Measurements from ENCODE around the gene FAF1. TPM values are rescaled to one million over a fixed set of nuclear protein-coding genes. Genes with fewer than 3 reads are reported as not detected.

The FAF1 gene
- total and polyA plus RNA-seq, 9 of the 15 experiments (the other 6 are each of a cell fraction or from before 2014, with no cell fraction given) = 48.7 to 225 (median 118) TPM

DNA sequence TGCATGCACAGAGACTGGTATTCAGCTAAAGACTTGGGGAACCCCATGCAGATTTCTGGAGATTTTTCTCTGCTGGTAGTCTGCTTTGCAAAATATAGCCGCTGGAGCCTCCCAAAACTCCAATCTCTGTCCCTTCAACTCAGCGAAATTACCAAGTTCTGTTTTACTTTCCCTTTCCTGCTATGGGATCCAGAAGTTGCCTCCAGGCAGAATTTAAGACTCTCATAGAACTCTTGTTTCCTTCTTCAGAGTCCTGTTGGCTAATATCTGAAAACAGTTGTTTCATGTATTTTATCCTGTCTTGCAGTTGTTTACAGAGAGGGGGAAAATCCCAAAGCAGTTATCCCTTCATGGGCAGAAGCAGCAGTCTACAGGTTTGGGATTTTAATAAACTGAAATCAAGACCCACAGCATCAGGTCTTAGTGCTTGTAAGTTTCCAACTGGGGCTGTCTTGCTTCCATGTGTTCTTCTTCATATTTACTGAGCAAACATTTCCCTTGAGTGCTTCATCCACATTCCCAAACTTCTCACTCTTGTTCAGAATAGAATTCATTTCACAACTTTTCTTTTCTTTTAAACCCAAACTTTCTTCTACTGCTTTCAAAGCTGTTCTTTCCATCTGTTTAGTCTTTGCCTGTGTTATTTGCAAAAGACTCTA, 315.5 kb downstream of the FAF1 start:
- Histone ChIP-seq H3K27ac (ENCODE audit: extremely low read depth, low read depth, low read length) (no peak overlapping the region), H3K4me1 (replicated peaks in 1 of 2; ENCODE audit: control insufficient read depth in 2 of 2, insufficient read depth in 2 of 2, low read length in 2 of 2) (no peaks in the 10 kb centered on the region), H3K4me3 (no peak overlapping the region), H2AFZ (ENCODE audit: low read depth, low read length) (no peak overlapping the region), H3K9me1 (ENCODE audit: control insufficient read depth, insufficient read depth, low read length) (no peaks in the 10 kb centered on the region), H3K27me3 (ENCODE audit: control insufficient read depth in 2 of 2, insufficient read depth in 2 of 2, low read length in 2 of 2) (no peaks in the 10 kb centered on the region), H3K36me3 (ENCODE audit: control insufficient read depth, insufficient read depth, low read length) (peaks cover 9% of the 10 kb centered on the region), H3K9me3 (replicated peaks; ENCODE audit: control insufficient read depth, insufficient read depth, low read depth, low read length) (no peaks in the 10 kb centered on the region), H4K20me1 (replicated peaks; ENCODE audit: control insufficient read depth, insufficient read depth, low read length) (no peaks in the 10 kb centered on the region), H3K79me2 (ENCODE audit: control insufficient read depth, insufficient read depth, low read length) (no peaks in the 10 kb centered on the region), H3K9ac (ENCODE audit: insufficient read depth in 1 of 2, low read depth in 2 of 2, low read length in 2 of 2) (no peak overlapping the region), H3K4me2 (ENCODE audit: insufficient read depth, low read length) (no peak overlapping the region)
- in situ Hi-C loops (cut with MboI) = no loop called here
- no peak for DNase-seq (ENCODE audit: extremely low read depth in 1 of 4, low spot score in 3 of 4)
- ChIA-PET CTCF (ENCODE audit: low intra/inter-chr PET ratio) (no interaction called here), POLR2A (interaction anchor here (0.6 to 1.3 kb wide), 3 partner anchors 15 to 69 kb away, joined by 3 to 4 read pairs (median 3); no protein-coding TSS in a partner anchor)
- intact Hi-C loops (cut with micrococcal nuclease) = no loop called here
- ATAC-seq = no peak
- BruUV-seq (replicated peaks) = TSS peak; percentile 14
- no peak for TF ChIP-seq ZNF217 (CRISPR knock-in tag; IDR thresholded peaks at IDR 0.05)
- TF ChIP-seq, protein P1, sequence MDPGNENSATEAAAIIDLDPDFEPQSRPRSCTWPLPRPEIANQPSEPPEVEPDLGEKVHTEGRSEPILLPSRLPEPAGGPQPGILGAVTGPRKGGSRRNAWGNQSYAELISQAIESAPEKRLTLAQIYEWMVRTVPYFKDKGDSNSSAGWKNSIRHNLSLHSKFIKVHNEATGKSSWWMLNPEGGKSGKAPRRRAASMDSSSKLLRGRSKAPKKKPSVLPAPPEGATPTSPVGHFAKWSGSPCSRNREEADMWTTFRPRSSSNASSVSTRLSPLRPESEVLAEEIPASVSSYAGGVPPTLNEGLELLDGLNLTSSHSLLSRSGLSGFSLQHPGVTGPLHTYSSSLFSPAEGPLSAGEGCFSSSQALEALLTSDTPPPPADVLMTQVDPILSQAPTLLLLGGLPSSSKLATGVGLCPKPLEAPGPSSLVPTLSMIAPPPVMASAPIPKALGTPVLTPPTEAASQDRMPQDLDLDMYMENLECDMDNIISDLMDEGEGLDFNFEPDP (CRISPR knock-in tag; IDR thresholded peaks at IDR 0.05) = no peak
- TF ChIP-seq PPARD (CRISPR knock-in tag; IDR thresholded peaks at IDR 0.05) = no peak
- TF ChIP-seq ZNF436 (CRISPR knock-in tag; IDR thresholded peaks at IDR 0.05) = no peak
- no peak for TF ChIP-seq CBFA2T2 (conservative IDR thresholded peaks at IDR 0.05)
- no peak for TF ChIP-seq PURB (CRISPR knock-in tag; IDR thresholded peaks at IDR 0.05; ENCODE audit: low read depth)
- TF ChIP-seq KLF13 (tag; IDR thresholded peaks at IDR 0.05; ENCODE audit: borderline replicate concordance, low read depth) = no peak
- no peak for TF ChIP-seq ARID1B (IDR thresholded peaks at IDR 0.05)
- TF ChIP-seq COPS2 (conservative IDR thresholded peaks at IDR 0.05) = no peak
- TF ChIP-seq, protein P2, sequence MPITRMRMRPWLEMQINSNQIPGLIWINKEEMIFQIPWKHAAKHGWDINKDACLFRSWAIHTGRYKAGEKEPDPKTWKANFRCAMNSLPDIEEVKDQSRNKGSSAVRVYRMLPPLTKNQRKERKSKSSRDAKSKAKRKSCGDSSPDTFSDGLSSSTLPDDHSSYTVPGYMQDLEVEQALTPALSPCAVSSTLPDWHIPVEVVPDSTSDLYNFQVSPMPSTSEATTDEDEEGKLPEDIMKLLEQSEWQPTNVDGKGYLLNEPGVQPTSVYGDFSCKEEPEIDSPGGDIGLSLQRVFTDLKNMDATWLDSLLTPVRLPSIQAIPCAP (CRISPR knock-in tag; IDR thresholded peaks at IDR 0.05; ENCODE audit: borderline replicate concordance) = no peak
- TF ChIP-seq FOXA3 (CRISPR knock-in tag; conservative IDR thresholded peaks at IDR 0.05 in 1 of 2, IDR thresholded peaks at IDR 0.05 in 1 of 2) = no peak
- no peak for TF ChIP-seq ZNF431 (CRISPR knock-in tag; IDR thresholded peaks at IDR 0.05)
- TF ChIP-seq, protein P3, sequence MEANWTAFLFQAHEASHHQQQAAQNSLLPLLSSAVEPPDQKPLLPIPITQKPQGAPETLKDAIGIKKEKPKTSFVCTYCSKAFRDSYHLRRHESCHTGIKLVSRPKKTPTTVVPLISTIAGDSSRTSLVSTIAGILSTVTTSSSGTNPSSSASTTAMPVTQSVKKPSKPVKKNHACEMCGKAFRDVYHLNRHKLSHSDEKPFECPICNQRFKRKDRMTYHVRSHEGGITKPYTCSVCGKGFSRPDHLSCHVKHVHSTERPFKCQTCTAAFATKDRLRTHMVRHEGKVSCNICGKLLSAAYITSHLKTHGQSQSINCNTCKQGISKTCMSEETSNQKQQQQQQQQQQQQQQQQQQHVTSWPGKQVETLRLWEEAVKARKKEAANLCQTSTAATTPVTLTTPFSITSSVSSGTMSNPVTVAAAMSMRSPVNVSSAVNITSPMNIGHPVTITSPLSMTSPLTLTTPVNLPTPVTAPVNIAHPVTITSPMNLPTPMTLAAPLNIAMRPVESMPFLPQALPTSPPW (CRISPR knock-in tag; IDR thresholded peaks at IDR 0.05) = no peak
- no peak for FAIRE-seq
- WGBS (ENCODE audit: insufficient coverage, low coverage, missing lambda C conversion rate) = 70% methylated on average over 2 of the region's 2 CpGs

Measured in K562 (cell line).